ENCODE results near the gene EFHC1.

Gene EFHC1

DNA sequence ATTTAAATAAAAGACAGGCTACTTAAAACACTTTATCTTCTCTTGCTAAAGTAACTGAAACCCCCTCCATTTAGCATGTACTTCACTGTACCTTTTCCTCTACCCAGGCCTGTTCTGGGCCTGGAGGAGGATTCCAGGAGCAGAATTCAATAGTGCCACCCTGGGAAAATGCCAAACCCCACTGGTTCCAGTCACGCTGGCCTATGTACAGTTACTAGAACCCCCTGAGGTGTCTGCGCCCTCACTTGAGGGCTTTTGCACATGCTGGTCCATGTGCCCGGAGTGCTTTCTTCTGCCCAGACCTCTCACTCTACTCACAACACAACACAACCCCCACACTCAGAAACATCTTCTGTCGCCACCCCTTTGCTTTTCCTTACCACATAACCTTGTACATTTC is 111.3 kb downstream of the EFHC1 start:
- Histone ChIP-seq H3K4me3 (ENCODE audit: low read length in 2 of 2) (no peak overlapping the region), H3K18ac (ENCODE audit: low read length) (no peak overlapping the region), H2AFZ (ENCODE audit: low read length) (no peak overlapping the region), H2BK15ac (ENCODE audit: low read length) (no peak overlapping the region), H4K8ac (ENCODE audit: low read depth, low read length) (no peak overlapping the region), H2BK5ac (ENCODE audit: low read length) (no peak overlapping the region), H3K36me3 (replicated peaks in 1 of 2; ENCODE audit: control insufficient read depth in 2 of 2, insufficient read depth in 2 of 2, low read length in 2 of 2) (peaks cover 12 to 17% of the 10 kb centered on the region in 2 donors), H3K27me3 (ENCODE audit: control insufficient read depth in 3 of 3, insufficient read depth in 3 of 3, low read depth in 1 of 3, low read length in 3 of 3) (no peaks in the 10 kb centered on the region), H3K14ac (ENCODE audit: low read length) (no peak overlapping the region), H3K4me2 (ENCODE audit: insufficient read depth, low read length, poor library complexity, severe bottlenecking) (no peak overlapping the region), H3K9me3 (replicated peaks in 1 of 2; ENCODE audit: control insufficient read depth in 2 of 2, insufficient read depth in 1 of 2, low read depth in 1 of 2, low read length in 2 of 2) (no peaks in the 10 kb centered on the region), H2BK120ac (ENCODE audit: low read depth, low read length) (no peak overlapping the region), H3K4me1 (ENCODE audit: control insufficient read depth in 2 of 2, insufficient read depth in 1 of 2, low read depth in 1 of 2, low read length in 2 of 2) (peaks cover 0 to 3% of the 10 kb centered on the region in 2 donors), H2AK5ac (ENCODE audit: low read depth, low read length) (no peak overlapping the region), H3K9ac (ENCODE audit: low read depth, low read length, poor library complexity) (no peak overlapping the region), H4K91ac (ENCODE audit: low read depth, low read length, poor library complexity) (no peak overlapping the region), H3K23ac (ENCODE audit: low read depth, low read length, poor library complexity) (no peak overlapping the region), H3K27ac (replicated peaks; ENCODE audit: low read length) (no peak overlapping the region), H3K4ac (ENCODE audit: low read length) (no peak overlapping the region), H3K79me1 (ENCODE audit: low read depth, low read length) (no peaks in the 10 kb centered on the region), H2BK12ac (ENCODE audit: low read length) (no peak overlapping the region)
- no peak for DNase-seq (ENCODE audit: low spot score)
- WGBS, 2 donors (ENCODE audit: extremely low coverage in 2 of 2, insufficient read length in 2 of 2, insufficient replicate concordance in 1 of 2): 100% methylated on average over 1 of the region's 4 CpGs; no CpG with 5 or more reads in 1 of the 2 donors

DNA sequence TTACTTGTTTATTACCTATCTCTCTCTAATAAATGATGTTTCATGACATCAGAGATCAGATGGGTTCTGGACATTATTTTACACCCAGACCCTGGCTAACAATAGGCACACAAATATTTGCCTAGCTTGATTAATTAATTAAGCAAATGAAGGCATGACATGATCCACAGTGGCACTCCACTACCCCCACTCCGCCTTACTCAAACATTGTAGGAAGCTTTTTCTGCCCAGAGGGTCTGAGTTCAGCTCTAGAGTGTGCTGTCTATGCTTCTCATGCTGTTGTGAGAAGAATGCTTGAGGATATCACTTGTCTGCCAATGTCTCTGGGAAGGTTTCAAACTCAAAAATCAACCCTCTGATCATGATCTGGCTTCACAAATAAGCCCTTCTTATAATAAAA is 111.7 kb downstream of the EFHC1 start:
- Histone ChIP-seq H3K4me2 (ENCODE audit: insufficient read depth, low read length, poor library complexity, severe bottlenecking) (no peak overlapping the region), H3K9ac (ENCODE audit: low read depth, low read length, poor library complexity) (no peak overlapping the region), H2AK5ac (ENCODE audit: low read depth, low read length) (no peak overlapping the region), H2BK120ac (ENCODE audit: low read depth, low read length) (no peak overlapping the region), H3K4me3 (ENCODE audit: low read length in 2 of 2) (no peak overlapping the region), H2BK12ac (ENCODE audit: low read length) (no peak overlapping the region), H3K79me1 (ENCODE audit: low read depth, low read length) (peaks cover 2% of the 10 kb centered on the region), H3K23ac (ENCODE audit: low read depth, low read length, poor library complexity) (no peak overlapping the region), H3K4me1 (ENCODE audit: control insufficient read depth in 2 of 2, insufficient read depth in 1 of 2, low read depth in 1 of 2, low read length in 2 of 2) (peaks cover 0 to 3% of the 10 kb centered on the region in 2 donors), H2BK5ac (ENCODE audit: low read length) (no peak overlapping the region), H3K36me3 (replicated peaks in 1 of 2; ENCODE audit: control insufficient read depth in 2 of 2, insufficient read depth in 2 of 2, low read length in 2 of 2) (peaks cover 12 to 17% of the 10 kb centered on the region in 2 donors), H3K18ac (ENCODE audit: low read length) (no peak overlapping the region), H3K9me3 (replicated peaks in 1 of 2; ENCODE audit: control insufficient read depth in 2 of 2, insufficient read depth in 1 of 2, low read depth in 1 of 2, low read length in 2 of 2) (no peaks in the 10 kb centered on the region), H3K27ac (replicated peaks; ENCODE audit: low read length) (no peak overlapping the region), H3K14ac (ENCODE audit: low read length) (no peak overlapping the region), H4K8ac (ENCODE audit: low read depth, low read length) (no peak overlapping the region), H2AFZ (ENCODE audit: low read length) (no peak overlapping the region), H3K4ac (ENCODE audit: low read length) (no peak overlapping the region), H3K27me3 (ENCODE audit: control insufficient read depth in 3 of 3, insufficient read depth in 3 of 3, low read depth in 1 of 3, low read length in 3 of 3) (no peaks in the 10 kb centered on the region), H4K91ac (ENCODE audit: low read depth, low read length, poor library complexity) (no peak overlapping the region), H2BK15ac (ENCODE audit: low read length) (no peak overlapping the region)
- WGBS, 2 donors (ENCODE audit: extremely low coverage in 2 of 2, insufficient read length in 2 of 2, insufficient replicate concordance in 1 of 2): no CpG with 5 or more reads among the region's 1 CpG
- no peak for DNase-seq (ENCODE audit: low spot score)

DNA sequence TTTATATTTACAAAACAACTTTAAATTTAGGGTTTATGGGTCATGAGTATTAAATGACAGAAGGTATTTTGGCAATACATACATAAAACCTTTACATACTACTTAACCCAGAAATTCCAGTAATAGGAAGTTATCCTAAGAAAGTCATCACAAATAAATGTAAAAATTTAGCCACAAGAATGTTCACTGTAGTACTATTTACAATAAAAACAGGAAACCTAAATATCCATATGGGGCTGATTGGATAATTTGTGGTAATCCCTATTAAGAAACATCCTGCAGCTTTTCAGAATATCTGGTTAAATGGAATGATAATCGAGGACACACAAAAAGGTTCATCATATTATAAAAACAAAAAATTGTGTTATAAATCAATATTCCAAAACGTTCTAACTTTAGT is 112.3 kb downstream of the EFHC1 start:
- no peaks in the 10 kb centered on the region for H3K27me3 ChIP-seq (ENCODE audit: control insufficient read depth in 3 of 3, insufficient read depth in 3 of 3, low read depth in 1 of 3, low read length in 3 of 3)
- H3K9me3 ChIP-seq (replicated peaks in 1 of 2; ENCODE audit: control insufficient read depth in 2 of 2, insufficient read depth in 1 of 2, low read depth in 1 of 2, low read length in 2 of 2): no peaks in the 10 kb centered on the region
- H3K36me3 ChIP-seq (replicated peaks in 1 of 2; ENCODE audit: control insufficient read depth in 2 of 2, insufficient read depth in 2 of 2, low read length in 2 of 2): peaks cover 12 to 17% of the 10 kb centered on the region in 2 donors
- no peak overlapping the region for H2BK120ac ChIP-seq (ENCODE audit: low read depth, low read length)
- no peak overlapping the region for H4K91ac ChIP-seq (ENCODE audit: low read depth, low read length, poor library complexity)
- no peak overlapping the region for H2AK5ac ChIP-seq (ENCODE audit: low read depth, low read length)
- H2AFZ ChIP-seq (ENCODE audit: low read length): no peak overlapping the region
- no peak overlapping the region for H2BK5ac ChIP-seq (ENCODE audit: low read length)
- no peak overlapping the region for H2BK12ac ChIP-seq (ENCODE audit: low read length)
- peaks cover 0 to 3% of the 10 kb centered on the region in 2 donors for H3K4me1 ChIP-seq (ENCODE audit: control insufficient read depth in 2 of 2, insufficient read depth in 1 of 2, low read depth in 1 of 2, low read length in 2 of 2)
- H3K4ac ChIP-seq (ENCODE audit: low read length): no peak overlapping the region
- H3K79me1 ChIP-seq (ENCODE audit: low read depth, low read length): peaks cover 2% of the 10 kb centered on the region
- no peak overlapping the region for H3K4me2 ChIP-seq (ENCODE audit: insufficient read depth, low read length, poor library complexity, severe bottlenecking)
- H3K4me3 ChIP-seq (ENCODE audit: low read length in 2 of 2): no peak overlapping the region
- no peak overlapping the region for H2BK15ac ChIP-seq (ENCODE audit: low read length)
- no peak overlapping the region for H4K8ac ChIP-seq (ENCODE audit: low read depth, low read length)
- no peak overlapping the region for H3K9ac ChIP-seq (ENCODE audit: low read depth, low read length, poor library complexity)
- no peak overlapping the region for H3K18ac ChIP-seq (ENCODE audit: low read length)
- WGBS, 2 donors (ENCODE audit: extremely low coverage in 2 of 2, insufficient read length in 2 of 2, insufficient replicate concordance in 1 of 2): no CpG with 5 or more reads among the region's 2 CpGs
- no peak overlapping the region for H3K23ac ChIP-seq (ENCODE audit: low read depth, low read length, poor library complexity)
- H3K14ac ChIP-seq (ENCODE audit: low read length): no peak overlapping the region
- DNase-seq (ENCODE audit: low spot score): no peak
- H3K27ac ChIP-seq (replicated peaks; ENCODE audit: low read length): no peak overlapping the region

DNA sequence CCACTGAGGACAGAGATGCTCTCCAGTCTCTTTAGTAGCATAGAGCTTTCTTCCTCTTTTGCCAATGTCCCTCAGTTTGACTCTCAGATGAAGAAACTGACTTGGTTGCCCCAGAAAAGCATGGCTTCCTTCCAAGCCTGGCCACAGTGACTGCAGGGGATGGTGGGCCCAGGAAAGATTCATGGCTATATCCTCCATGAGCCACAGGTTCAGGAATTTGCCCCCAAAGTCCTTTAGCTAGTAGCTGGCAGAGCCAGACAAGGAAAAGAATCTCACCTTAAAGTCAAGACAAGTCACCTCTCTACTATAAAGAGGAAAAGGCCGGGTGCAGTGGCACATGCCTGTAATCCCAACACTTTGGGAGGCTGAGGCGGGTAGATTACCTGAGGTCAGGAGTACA is 113.3 kb downstream of the EFHC1 start:
- H3K14ac ChIP-seq (ENCODE audit: low read length): no peak overlapping the region
- no peak overlapping the region for H3K4me2 ChIP-seq (ENCODE audit: insufficient read depth, low read length, poor library complexity, severe bottlenecking)
- no CpG with 5 or more reads among the region's 2 CpGs for WGBS, 2 donors (ENCODE audit: extremely low coverage in 2 of 2, insufficient read length in 2 of 2, insufficient replicate concordance in 1 of 2)
- no peak overlapping the region for H3K9ac ChIP-seq (ENCODE audit: low read depth, low read length, poor library complexity)
- H3K27me3 ChIP-seq (ENCODE audit: control insufficient read depth in 3 of 3, insufficient read depth in 3 of 3, low read depth in 1 of 3, low read length in 3 of 3): no peaks in the 10 kb centered on the region
- no peak for DNase-seq (ENCODE audit: low spot score)
- no peak overlapping the region for H4K91ac ChIP-seq (ENCODE audit: low read depth, low read length, poor library complexity)
- peaks cover 0 to 3% of the 10 kb centered on the region in 2 donors for H3K4me1 ChIP-seq (ENCODE audit: control insufficient read depth in 2 of 2, insufficient read depth in 1 of 2, low read depth in 1 of 2, low read length in 2 of 2)
- peaks cover 2% of the 10 kb centered on the region for H3K79me1 ChIP-seq (ENCODE audit: low read depth, low read length)
- no peak overlapping the region for H2BK15ac ChIP-seq (ENCODE audit: low read length)
- H2BK12ac ChIP-seq (ENCODE audit: low read length): no peak overlapping the region
- H2AFZ ChIP-seq (ENCODE audit: low read length): no peak overlapping the region
- no peak overlapping the region for H2BK5ac ChIP-seq (ENCODE audit: low read length)
- no peak overlapping the region for H3K4ac ChIP-seq (ENCODE audit: low read length)
- no peak overlapping the region for H3K27ac ChIP-seq (replicated peaks; ENCODE audit: low read length)
- no peak overlapping the region for H2AK5ac ChIP-seq (ENCODE audit: low read depth, low read length)
- H3K18ac ChIP-seq (ENCODE audit: low read length): no peak overlapping the region
- H3K23ac ChIP-seq (ENCODE audit: low read depth, low read length, poor library complexity): no peak overlapping the region
- no peak overlapping the region for H2BK120ac ChIP-seq (ENCODE audit: low read depth, low read length)
- no peak overlapping the region for H4K8ac ChIP-seq (ENCODE audit: low read depth, low read length)
- peaks cover 8 to 17% of the 10 kb centered on the region in 2 donors for H3K36me3 ChIP-seq (replicated peaks in 1 of 2; ENCODE audit: control insufficient read depth in 2 of 2, insufficient read depth in 2 of 2, low read length in 2 of 2)
- no peaks in the 10 kb centered on the region for H3K9me3 ChIP-seq (replicated peaks in 1 of 2; ENCODE audit: control insufficient read depth in 2 of 2, insufficient read depth in 1 of 2, low read depth in 1 of 2, low read length in 2 of 2)
- H3K4me3 ChIP-seq (ENCODE audit: low read length in 2 of 2): no peak overlapping the region
